DND-41 (cell line): Measurements from ENCODE around the gene CDCP1.

Source experiments
- ATAC-seq: fragments of 200-7000 bp; cut with Tn5 transposase; 3 replicates; pipeline ENCODE4 v1.9.1; 2021; ENCODE audit warnings: low read depth; ENCODE audit not compliant: insufficient read depth
- DNase-seq: peaks from one replicate; pipeline ENCODE4 v3.0.0-alpha.2; 2020
- H2AFZ ChIP-seq: 2 replicates; pipeline ENCODE4 v1.6.0; 2012; ENCODE audit warnings: low read depth, low read length
- H3K27ac ChIP-seq: 2 replicates; pipeline ENCODE4 v1.5.1; 2012; ENCODE audit warnings: low read length, inconsistent platforms
- H3K27me3 ChIP-seq: fragments of 200-600 bp; sonication (generic); 2 replicates; pipeline ENCODE4 v1.6.0; 2012; ENCODE audit warnings: low read length, mild to moderate bottlenecking, inconsistent platforms; ENCODE audit not compliant: insufficient read depth, poor library complexity
- H3K36me3 ChIP-seq: 2 replicates; pipeline ENCODE4 v1.5.1; 2012; ENCODE audit warnings: low read length, inconsistent platforms; ENCODE audit not compliant: insufficient read depth
- H3K4me1 ChIP-seq: 2 replicates; pipeline ENCODE4 v1.5.1; 2012; ENCODE audit warnings: mild to moderate bottlenecking, low read length; ENCODE audit not compliant: insufficient read depth
- H3K4me2 ChIP-seq: 2 replicates; pipeline ENCODE4 v1.6.0; 2012; ENCODE audit warnings: mild to moderate bottlenecking, moderate library complexity, low read length, inconsistent platforms; ENCODE audit not compliant: insufficient read depth
- H3K4me3 ChIP-seq, 2 experiments: fragments of 200-600 bp in 1 of 2; shearing (Covaris generic) in 1 of 2; 2 replicates each; pipeline ENCODE4 v1.5.1; 2012 to 2016; ENCODE audit warnings: inconsistent platforms in 2 of 2, low read length in 2 of 2, mild to moderate bottlenecking in 2 of 2, low read depth in 1 of 2, moderate library complexity in 1 of 2
- H3K79me2 ChIP-seq: 2 replicates; pipeline ENCODE4 v1.6.0; 2012; ENCODE audit warnings: low read length, inconsistent platforms; ENCODE audit not compliant: insufficient read depth
- H3K9ac ChIP-seq: 2 replicates; pipeline ENCODE4 v1.6.0; 2012; ENCODE audit warnings: low read depth, mild to moderate bottlenecking, inconsistent platforms, low read length, moderate library complexity
- H3K9me3 ChIP-seq: 2 replicates; pipeline ENCODE4 v1.5.1; 2012; ENCODE audit warnings: low read length, moderate library complexity, mild to moderate bottlenecking, inconsistent platforms; ENCODE audit not compliant: insufficient read depth, severe bottlenecking
- H4K20me1 ChIP-seq: 2 replicates; pipeline ENCODE4 v1.6.0; 2012; ENCODE audit warnings: low read length; ENCODE audit not compliant: insufficient read depth
- EZH2 ChIP-seq: IDR thresholded peaks from 3 replicates; pipeline ENCODE4 v1.6.1; 2012; ENCODE audit warnings: borderline replicate concordance, low read depth, mild to moderate bottlenecking, moderate library complexity, low read length, inconsistent platforms; ENCODE audit not compliant: severe bottlenecking
- TF ChIP-seq, protein P1 (sequence below): IDR thresholded peaks from 2 replicates; pipeline ENCODE4 v1.5.1; 2012; ENCODE audit warnings: borderline replicate concordance, low read length, moderate library complexity, mild to moderate bottlenecking; ENCODE audit not compliant: poor library complexity, severe bottlenecking; ENCODE audit errors: extremely low read depth

CDCP1 gene

GRCh38 chr3:45152307-45152706, 6.1 kb upstream of the CDCP1 start:
- Histone ChIP-seq H3K27ac (no peak overlapping the region), H3K4me3 (no peak overlapping the region), H3K36me3 (no peaks in the 10 kb centered on the region), H3K79me2 (no peaks in the 10 kb centered on the region), H3K27me3 (no peaks in the 10 kb centered on the region), H4K20me1 (no peaks in the 10 kb centered on the region), H3K4me1 (no peaks in the 10 kb centered on the region), H3K9ac (no peak overlapping the region), H3K4me2 (no peak overlapping the region), H3K9me3 (peaks cover 8% of the 10 kb centered on the region), H2AFZ (no peak overlapping the region)
- DNase-seq: no peak
- no peak for ATAC-seq
- TF ChIP-seq EZH2: no peak
- TF ChIP-seq, protein P1, sequence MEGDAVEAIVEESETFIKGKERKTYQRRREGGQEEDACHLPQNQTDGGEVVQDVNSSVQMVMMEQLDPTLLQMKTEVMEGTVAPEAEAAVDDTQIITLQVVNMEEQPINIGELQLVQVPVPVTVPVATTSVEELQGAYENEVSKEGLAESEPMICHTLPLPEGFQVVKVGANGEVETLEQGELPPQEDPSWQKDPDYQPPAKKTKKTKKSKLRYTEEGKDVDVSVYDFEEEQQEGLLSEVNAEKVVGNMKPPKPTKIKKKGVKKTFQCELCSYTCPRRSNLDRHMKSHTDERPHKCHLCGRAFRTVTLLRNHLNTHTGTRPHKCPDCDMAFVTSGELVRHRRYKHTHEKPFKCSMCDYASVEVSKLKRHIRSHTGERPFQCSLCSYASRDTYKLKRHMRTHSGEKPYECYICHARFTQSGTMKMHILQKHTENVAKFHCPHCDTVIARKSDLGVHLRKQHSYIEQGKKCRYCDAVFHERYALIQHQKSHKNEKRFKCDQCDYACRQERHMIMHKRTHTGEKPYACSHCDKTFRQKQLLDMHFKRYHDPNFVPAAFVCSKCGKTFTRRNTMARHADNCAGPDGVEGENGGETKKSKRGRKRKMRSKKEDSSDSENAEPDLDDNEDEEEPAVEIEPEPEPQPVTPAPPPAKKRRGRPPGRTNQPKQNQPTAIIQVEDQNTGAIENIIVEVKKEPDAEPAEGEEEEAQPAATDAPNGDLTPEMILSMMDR: no peak

GRCh38 chr3:45151100-45151499, 4.9 kb upstream of the CDCP1 start:
- no peaks in the 10 kb centered on the region for H3K79me2 ChIP-seq
- TF ChIP-seq EZH2: no peak
- TF ChIP-seq, protein P1: no peak
- H3K27ac ChIP-seq: no peak overlapping the region

GRCh38 chr3:45148921-45149320, 2.7 kb upstream of the CDCP1 start:
- DNase-seq: no peak
- no peak overlapping the region for H3K27ac ChIP-seq
- no peaks in the 10 kb centered on the region for H3K27me3 ChIP-seq
- H3K9me3 ChIP-seq: peaks cover 8% of the 10 kb centered on the region
- H3K79me2 ChIP-seq: no peaks in the 10 kb centered on the region
- no peak for ATAC-seq
- no peak overlapping the region for H3K4me3 ChIP-seq
- no peak overlapping the region for H3K9ac ChIP-seq
- TF ChIP-seq EZH2: no peak
- TF ChIP-seq, protein P1: no peak
- H3K36me3 ChIP-seq: no peaks in the 10 kb centered on the region
- no peak overlapping the region for H2AFZ ChIP-seq
- H3K4me1 ChIP-seq: no peaks in the 10 kb centered on the region
- no peaks in the 10 kb centered on the region for H4K20me1 ChIP-seq
- H3K4me2 ChIP-seq: no peak overlapping the region

More at GRCh38 chr3:45151100-45151499, 4.9 kb upstream of the CDCP1 start:
- Histone ChIP-seq H3K9me3 (peaks cover 8% of the 10 kb centered on the region), H3K4me2 (no peak overlapping the region), H3K4me3 (no peak overlapping the region), H3K27me3 (no peaks in the 10 kb centered on the region), H3K36me3 (no peaks in the 10 kb centered on the region), H4K20me1 (no peaks in the 10 kb centered on the region), H2AFZ (no peak overlapping the region), H3K9ac (no peak overlapping the region), H3K4me1 (no peaks in the 10 kb centered on the region)
- DNase-seq (no peak), ATAC-seq (no peak)

DNA sequence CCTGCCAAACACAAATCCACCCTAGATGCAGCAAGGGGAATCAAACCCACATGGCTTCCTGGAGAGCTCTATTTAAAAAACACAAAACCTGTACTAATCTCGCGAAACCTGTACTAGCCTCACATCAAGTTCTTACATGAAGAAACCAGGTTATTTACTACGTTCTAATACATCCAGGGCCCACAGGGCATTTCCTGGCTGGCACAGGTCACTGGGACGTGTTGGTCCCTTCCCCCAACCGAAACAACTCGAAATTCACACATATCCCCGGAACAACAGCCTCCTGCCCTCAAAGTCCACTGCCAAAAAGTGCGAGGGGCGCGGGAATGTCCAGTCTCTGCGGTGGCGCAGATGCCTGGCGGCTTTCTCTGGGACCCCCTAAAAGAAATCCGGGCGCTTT, 955 bp downstream of the CDCP1 start:
- H3K9me3 ChIP-seq: no peaks in the 10 kb centered on the region
- TF ChIP-seq, protein P1: no peak
- TF ChIP-seq EZH2: no peak
- H3K4me1 ChIP-seq: no peaks in the 10 kb centered on the region
- no peak overlapping the region for H3K4me3 ChIP-seq
- ATAC-seq: no peak
- no peak for DNase-seq
- H3K9ac ChIP-seq: no peak overlapping the region
- H3K27ac ChIP-seq: no peak overlapping the region
- H3K79me2 ChIP-seq: no peaks in the 10 kb centered on the region
- no peaks in the 10 kb centered on the region for H3K27me3 ChIP-seq
- H4K20me1 ChIP-seq: no peaks in the 10 kb centered on the region
- no peak overlapping the region for H2AFZ ChIP-seq
- no peak overlapping the region for H3K4me2 ChIP-seq
- no peaks in the 10 kb centered on the region for H3K36me3 ChIP-seq
